ENCODE data around the gene BRF1.

BRF1 gene

GRCh38 chr14:105228562-105228961 lies 72.2 kb downstream of the BRF1 start:
- no peak for DNase-seq (ENCODE audit: low read depth)

GRCh38 chr14:105227346-105227745 lies 73.5 kb downstream of the BRF1 start:
- DNase-seq (ENCODE audit: low read depth) = no peak

- DNase-seq (ENCODE audit: low read depth) = no peak
These were observed 74.6 kb downstream of the BRF1 start for GRCh38 chr14:105226198-105226597.

- DNase-seq (ENCODE audit: low read depth) = no peak
These were observed 75.8 kb downstream of the BRF1 start for GRCh38 chr14:105224845-105225570.

GRCh38 chr14:105223770-105224544 lies 76.8 kb downstream of the BRF1 start:
- DNase-seq (ENCODE audit: low read depth) = no peak

GRCh38 chr14:105223260-105223659 lies 77.5 kb downstream of the BRF1 start:
- DNase-seq (ENCODE audit: low read depth) = no peak

- no peak for DNase-seq (ENCODE audit: low read depth)
These were observed 79.1 kb downstream of the BRF1 start for GRCh38 chr14:105221598-105222178.

- DNase-seq (ENCODE audit: low read depth) = no peak
These were observed 79.9 kb downstream of the BRF1 start for GRCh38 chr14:105220699-105221597.

GRCh38 chr14:105219753-105220152 lies 81.0 kb downstream of the BRF1 start:
- DNase-seq (ENCODE audit: low read depth) = no peak

GRCh38 chr14:105219043-105219612 lies 81.7 kb downstream of the BRF1 start:
- DNase-seq (ENCODE audit: low read depth) = no peak

- no peak for DNase-seq (ENCODE audit: low read depth)
These were observed 82.2 kb downstream of the BRF1 start for GRCh38 chr14:105218611-105219010.

- DNase-seq (ENCODE audit: low read depth) = no peak
These were observed 83.0 kb downstream of the BRF1 start for GRCh38 chr14:105217774-105218173.

- DNase-seq (ENCODE audit: low read depth) = no peak
These were observed 84.1 kb downstream of the BRF1 start for GRCh38 chr14:105216490-105217247.

- DNase-seq (ENCODE audit: low read depth) = no peak
These were observed 85.2 kb downstream of the BRF1 start for GRCh38 chr14:105215602-105216001.

- no peak for DNase-seq (ENCODE audit: low read depth)
These were observed 86.4 kb downstream of the BRF1 start for GRCh38 chr14:105214324-105214915.

GRCh38 chr14:105213361-105213760 lies 87.4 kb downstream of the BRF1 start:
- DNase-seq (ENCODE audit: low read depth) = no peak

- no peak for DNase-seq (ENCODE audit: low read depth)
These were observed 88.1 kb downstream of the BRF1 start for GRCh38 chr14:105212541-105213300.

- no peak for DNase-seq (ENCODE audit: low read depth)
These were observed 89.1 kb downstream of the BRF1 start for GRCh38 chr14:105211758-105212089.

GRCh38 chr14:105211086-105211757 lies 89.6 kb downstream of the BRF1 start:
- no peak for DNase-seq (ENCODE audit: low read depth)
